SH-SY5Y (cell line): Measurements from ENCODE around the gene EIF5.

Experiments used
- GATA2 ChIP-seq: IDR thresholded peaks from 2 replicates; pipeline ENCODE4 v1.6.1; 2011; ENCODE audit warnings: mild to moderate bottlenecking, low read depth, low read length
- GATA3 ChIP-seq: IDR thresholded peaks from 2 replicates; pipeline ENCODE4 v1.6.1; 2011; ENCODE audit warnings: low read depth, mild to moderate bottlenecking, low read length, moderate library complexity

EIF5 gene

GRCh38 chr14:103296987-103297386 lies 37.0 kb upstream of the EIF5 start:
- no peak for TF ChIP-seq GATA2
- TF ChIP-seq GATA3: no peak

- no peak for TF ChIP-seq GATA2
- TF ChIP-seq GATA3: no peak
Observed at GRCh38 chr14:103298620-103299019, 35.4 kb upstream of the EIF5 start.

- no peak for TF ChIP-seq GATA3
Observed at GRCh38 chr14:103301512-103302354, 32.3 kb upstream of the EIF5 start.

- TF ChIP-seq GATA2 (no peak), GATA3 (no peak)
Observed at GRCh38 chr14:103302966-103303365, 31.1 kb upstream of the EIF5 start.

DNA sequence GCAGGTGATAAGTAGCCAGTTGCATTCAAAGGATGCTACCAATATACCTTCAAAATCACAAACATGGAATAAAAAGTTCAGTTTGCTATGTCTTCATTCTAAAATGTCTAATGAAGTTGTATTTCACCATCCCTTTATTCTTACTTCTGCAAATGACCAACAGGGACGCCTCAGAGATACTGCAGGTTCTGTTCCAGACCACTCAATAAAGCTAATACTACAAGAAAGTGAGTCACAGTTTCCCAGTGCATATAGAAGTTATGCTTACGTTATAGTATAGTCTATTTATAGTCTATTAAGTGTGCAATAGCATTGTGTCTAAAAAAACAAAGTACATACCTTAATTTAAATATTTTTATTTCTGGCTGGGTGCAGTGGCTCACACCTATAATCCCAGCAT lies 29.3 kb upstream of the EIF5 start:
- TF ChIP-seq GATA2: no peak
- no peak for TF ChIP-seq GATA3

DNA sequence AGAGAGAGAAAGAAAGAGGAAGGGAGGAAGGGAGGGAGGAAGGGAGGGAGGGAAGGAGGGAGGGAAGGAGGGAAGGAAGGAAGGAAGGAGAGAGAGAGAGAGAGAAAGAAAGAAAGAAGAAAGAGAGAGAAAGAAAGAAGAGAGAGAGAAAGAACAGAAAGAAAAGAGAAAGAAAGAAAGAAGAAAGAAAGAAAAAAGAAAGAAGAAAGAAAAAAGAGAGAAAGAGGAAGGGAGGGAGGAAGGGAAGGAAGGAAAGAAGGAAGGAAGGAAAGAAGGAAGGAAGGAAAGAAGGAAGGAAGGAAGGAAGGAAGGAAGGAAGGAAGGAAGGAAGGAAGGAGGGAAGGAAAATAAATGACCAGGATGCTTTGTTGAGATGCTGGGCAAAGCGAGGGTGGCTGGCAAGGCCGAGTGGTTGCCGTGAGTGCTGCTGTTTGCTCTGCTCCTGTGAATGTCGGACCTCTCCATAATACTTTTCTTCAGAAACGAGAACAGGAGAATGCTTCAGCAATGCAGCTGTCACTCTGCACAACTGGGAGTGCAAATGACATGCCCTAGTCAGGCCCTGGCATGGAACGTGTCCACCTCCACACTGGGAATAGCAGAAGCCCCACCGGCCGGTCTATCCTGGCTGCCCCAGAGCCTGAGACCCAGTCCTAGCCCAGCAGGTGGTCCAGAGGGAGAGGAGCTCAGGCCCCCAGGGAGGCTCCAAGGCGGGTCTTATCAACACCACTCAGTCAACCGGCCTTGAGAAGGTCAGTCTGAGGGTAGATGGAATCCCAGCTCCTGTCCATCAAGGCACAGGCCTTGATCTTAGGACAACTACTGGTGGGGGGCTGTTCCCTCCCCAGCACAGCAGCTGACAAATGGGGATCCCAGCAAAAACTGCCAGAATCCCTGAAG lies 25.1 kb upstream of the EIF5 start:
- TF ChIP-seq GATA2 (no peak), GATA3 (no peak)

GRCh38 chr14:103310576-103311095 lies 23.4 kb upstream of the EIF5 start:
- no peak for TF ChIP-seq GATA3
- TF ChIP-seq GATA2: no peak

- TF ChIP-seq GATA2 (no peak), GATA3 (no peak)
Observed at GRCh38 chr14:103311171-103311997, 22.7 kb upstream of the EIF5 start.

- TF ChIP-seq GATA3 (no peak), GATA2 (no peak)
Observed at GRCh38 chr14:103312006-103312635, 21.9 kb upstream of the EIF5 start.

- TF ChIP-seq GATA3 (no peak), GATA2 (no peak)
Observed at GRCh38 chr14:103313704-103314103, 20.3 kb upstream of the EIF5 start.

DNA sequence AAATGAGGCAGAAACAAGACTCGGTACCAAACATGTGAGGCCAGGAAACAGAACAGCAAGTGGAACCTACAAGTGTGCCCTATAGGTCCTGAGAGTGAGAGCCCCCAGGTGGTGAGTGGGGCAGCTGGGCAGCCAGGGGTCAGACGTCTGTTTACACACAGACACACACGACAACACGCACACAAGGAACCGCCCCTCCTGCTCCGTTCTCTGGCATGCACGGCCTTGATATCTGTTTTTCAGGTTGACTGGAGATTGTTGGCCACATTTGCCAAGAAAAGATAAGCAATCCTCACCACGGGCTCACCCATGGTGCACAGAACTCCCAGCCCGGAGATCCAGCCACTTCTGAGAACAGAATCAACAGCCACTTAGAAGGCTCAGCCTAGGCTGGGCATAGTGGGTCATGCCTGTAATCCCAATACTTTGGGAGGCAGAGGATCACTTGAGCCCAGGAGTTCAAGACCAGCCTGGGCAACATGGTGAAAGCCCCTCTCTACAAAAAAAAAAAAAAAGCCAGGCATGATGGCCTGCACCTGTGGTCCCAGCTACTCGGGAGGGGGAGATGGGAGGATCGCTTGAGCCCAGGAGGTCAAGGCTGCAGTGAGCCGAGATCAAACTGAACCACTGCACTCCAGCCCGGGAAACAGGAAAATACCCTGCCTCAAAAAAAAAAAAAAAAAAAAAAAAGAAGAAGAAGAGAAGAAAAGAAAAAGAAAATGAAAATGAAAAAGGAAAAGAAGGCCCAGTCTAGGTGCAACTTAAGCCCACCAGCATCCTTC lies 19.4 kb upstream of the EIF5 start:
- TF ChIP-seq GATA2: no peak
- no peak for TF ChIP-seq GATA3

DNA sequence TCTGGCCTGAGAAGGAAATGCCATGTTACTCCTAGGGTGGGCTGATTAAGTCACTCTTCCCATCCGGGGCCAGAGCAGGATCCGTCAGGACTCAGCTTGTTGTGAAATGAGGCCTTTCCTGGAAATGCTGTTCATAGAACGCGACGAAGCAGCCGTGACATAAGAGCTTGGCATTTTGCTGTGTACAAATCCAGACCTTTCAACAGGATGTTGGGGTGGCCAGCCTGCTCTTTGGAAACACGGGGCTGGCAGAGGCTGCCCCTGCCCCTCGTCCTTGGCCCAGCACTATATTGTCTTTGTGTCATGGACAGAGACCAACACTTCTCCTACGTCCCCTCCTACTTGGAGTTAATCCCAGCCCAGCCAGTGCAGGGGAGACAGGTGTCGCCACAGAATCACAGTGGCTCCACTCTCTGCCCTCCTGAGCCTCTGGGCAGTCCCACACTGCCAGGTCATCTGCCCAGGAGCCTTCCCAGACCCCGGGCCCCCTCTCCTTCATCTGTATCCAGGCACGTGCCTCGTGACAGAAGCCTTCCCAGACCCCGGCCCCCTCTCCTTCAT lies 18.6 kb upstream of the EIF5 start:
- TF ChIP-seq GATA3: no peak
- no peak for TF ChIP-seq GATA2
